ENCODE results near the gene CRIP2. TPM values are rescaled to one million over a fixed set of nuclear protein-coding genes. Genes with fewer than 3 reads are reported as not detected.

Gene CRIP2
- total and polyA plus RNA-seq, 2 of the 8 experiments (the other 6 are each of a cell fraction or from before 2014, with no cell fraction given), result 4.2 to 13.5 TPM

- Histone ChIP-seq H2BK15ac (ENCODE audit: low read length) (no peak overlapping the region), H3K79me1 (ENCODE audit: low read depth, low read length) (no peaks in the 10 kb centered on the region), H2BK20ac (ENCODE audit: low read length) (no peak overlapping the region), H3K4ac (replicated peaks; ENCODE audit: insufficient read length, low read depth, low read length) (no peak overlapping the region), H2AFZ (ENCODE audit: low read length) (no peak overlapping the region), H3K36me3 (ENCODE audit: control insufficient read depth in 2 of 4, insufficient read depth in 4 of 4, low read length in 3 of 4) (no peaks in the 10 kb centered on the region; a peak in 2 of 8 replicates), H3K56ac (replicated peaks; ENCODE audit: insufficient read length, low read depth, low read length) (no peak overlapping the region), H3K4me2 (ENCODE audit: insufficient read depth in 1 of 2, low read depth in 2 of 2, low read length in 2 of 2) (no peak overlapping the region), H2BK120ac (replicated peaks; ENCODE audit: low read depth, low read length) (no peak overlapping the region), H3K23ac (ENCODE audit: insufficient read length) (no peak overlapping the region), H3K18ac (ENCODE audit: extremely low read depth, low read length) (no peak overlapping the region), H4K20me1 (replicated peaks in 1 of 2; ENCODE audit: control insufficient read depth in 1 of 2, insufficient read depth in 2 of 2, low read length in 2 of 2) (peaks cover 0 to 9% of the 10 kb centered on the region in 2 experiments), H4K5ac (ENCODE audit: insufficient read length, low read depth, low read length) (no peak overlapping the region), H4K91ac (replicated peaks; ENCODE audit: insufficient read length, low read length) (no peak overlapping the region), H3K4me1 (replicated peaks in 1 of 4; ENCODE audit: control insufficient read depth in 3 of 4, insufficient read depth in 4 of 4, low read length in 3 of 4) (peaks cover 0 to 3% (median 0%) of the 10 kb centered on the region in 4 experiments; a peak in 3 of 7 replicates), H2BK12ac (ENCODE audit: low read depth, low read length) (no peak overlapping the region), H3K9ac (replicated peaks in 1 of 4; ENCODE audit: extremely low read depth in 1 of 4, low read depth in 3 of 4, low read length in 3 of 4) (no peak overlapping the region), H2AK5ac (ENCODE audit: low read depth, low read length) (no peak overlapping the region), H3K4me3 (ENCODE audit: extremely low read depth in 1 of 4, insufficient read depth in 2 of 4, low read depth in 3 of 4, low read length in 4 of 4) (no peak overlapping the region), H3K27me3 (replicated peaks in 1 of 4; ENCODE audit: control insufficient read depth in 3 of 4, extremely low read depth in 1 of 4, insufficient read depth in 3 of 4, low read length in 3 of 4) (no peaks in the 10 kb centered on the region), H3K9me3 (ENCODE audit: insufficient read depth in 2 of 2, low read depth in 1 of 2, low read length in 1 of 2) (no peaks in the 10 kb centered on the region), H3K14ac (ENCODE audit: insufficient read length) (no peak overlapping the region), H2BK5ac (ENCODE audit: low read depth, low read length) (no peak overlapping the region), H3K79me2 (ENCODE audit: control insufficient read depth in 1 of 2, insufficient read depth in 2 of 2, low read length in 2 of 2) (no peaks in the 10 kb centered on the region), H3K23me2 (ENCODE audit: low read depth, low read length) (no peaks in the 10 kb centered on the region; the same call in 1 of the 2 replicates), H3K27ac (ENCODE audit: low read depth, low read length) (no peak overlapping the region), H4K8ac (ENCODE audit: extremely low read depth, insufficient read depth, low read length) (no peak overlapping the region)
- TF ChIP-seq HDAC2 (IDR thresholded peaks at IDR 0.05; ENCODE audit: borderline replicate concordance in 1 of 2, low read depth in 2 of 2, low read length in 2 of 2), result no peak
- DNase-seq (ENCODE audit: low read depth in 1 of 2, low spot score in 2 of 2) (no peak), FAIRE-seq (no peak)
- WGBS, 2 experiments (ENCODE audit: extremely low coverage in 1 of 2, insufficient coverage in 1 of 2, insufficient read length in 1 of 2, insufficient replicate concordance in 2 of 2, low coverage in 1 of 2, low lambda C conversion rate in 2 of 2, missing lambda C conversion rate in 1 of 2), result 84% methylated on average over 13 of the region's 18 CpGs; no CpG with 5 or more reads in 1 of the 2 experiments
- ChIA-PET POLR2A (ENCODE audit: partially characterized antibody) (no interaction called here), CTCF (ENCODE audit: partially characterized antibody) (interaction anchor here (0.7 to 1.3 kb wide), 3 partner anchors 10 to 15 kb away, joined by 3 to 6 read pairs (median 3); no protein-coding TSS in a partner anchor)
Measured at GRCh38 chr14:105495990-105496830, 21.6 kb downstream of the CRIP2 start.
